H1 (cell line): ENCODE measurements around the gene EMP2. TPM values are rescaled to one million over a fixed set of nuclear protein-coding genes. Genes with fewer than 3 reads are reported as not detected.

Experiments used
- CTCF ChIA-PET: fragments of 300-600 bp; sonication (Branson Sonifier 250); formaldehyde crosslinking; loops from one replicate; lab custom pipeline; 2021; ENCODE audit not compliant: partially characterized antibody; lab: Charles Lee
- POLR2A ChIA-PET: fragments of 300-600 bp; sonication (Branson Sonifier 250); formaldehyde crosslinking; loops from one replicate; lab custom pipeline; 2021; ENCODE audit warnings: inconsistent platforms; ENCODE audit not compliant: partially characterized antibody; lab: Charles Lee
- DNase-seq, 2 experiments: peaks; one replicate each; pipeline versions ENCODE4 v3.0.0 to v3.0.0-alpha.2; 2010 to 2022; ENCODE audit warnings: low spot score in 2 of 2, low read depth in 1 of 2, mixed read lengths in 1 of 2
- FAIRE-seq: peaks from 2 replicates; lab custom pipeline; 2011; peaks lifted over from hg19 to GRCh38; lab: Jason Lieb, UNC
- H2AFZ ChIP-seq: 2 replicates; pipeline ENCODE4 v1.8.1; 2012; ENCODE audit warnings: low read length, inconsistent platforms
- H2AK5ac ChIP-seq: 2 replicates; pipeline ENCODE4 v1.6.1; 2013; ENCODE audit warnings: low read depth, low read length
- H2BK120ac ChIP-seq: replicated peaks from 2 replicates; pipeline ENCODE3; 2013; ENCODE audit warnings: low read depth, low read length, inconsistent platforms
- H2BK12ac ChIP-seq: 2 replicates; pipeline ENCODE4 v1.6.1; 2013; ENCODE audit warnings: low read depth, low read length
- H2BK15ac ChIP-seq: 2 replicates; pipeline ENCODE4 v1.6.1; 2013; ENCODE audit warnings: low read length
- H2BK20ac ChIP-seq: 2 replicates; pipeline ENCODE4 v1.6.1; 2013; ENCODE audit warnings: low read length
- H2BK5ac ChIP-seq: 2 replicates; pipeline ENCODE4 v1.6.1; 2013; ENCODE audit warnings: low read depth, low read length
- H3K14ac ChIP-seq: 2 replicates; pipeline ENCODE4 v1.6.1; 2013; ENCODE audit warnings: inconsistent platforms; ENCODE audit not compliant: insufficient read length
- H3K18ac ChIP-seq: 2 replicates; pipeline ENCODE4 v1.6.1; 2013; ENCODE audit warnings: low read length; ENCODE audit errors: extremely low read depth
- H3K23ac ChIP-seq: 2 replicates; pipeline ENCODE4 v1.6.1; 2013; ENCODE audit warnings: inconsistent platforms; ENCODE audit not compliant: insufficient read length
- H3K23me2 ChIP-seq: 2 replicates; pipeline ENCODE4 v1.6.1; 2013; ENCODE audit warnings: low read depth, low read length
- H3K27ac ChIP-seq: 2 replicates; pipeline ENCODE4 v1.6.1; 2011; ENCODE audit warnings: low read depth, low read length, inconsistent platforms
- H3K27me3 ChIP-seq, 4 experiments: replicated peaks in 1 of 4; 1 replicate in 1 of 4; 2 replicates in 3 of 4; pipeline versions ENCODE4 v1.6.1 to v1.8.1; 2011 to 2013; ENCODE audit warnings: low read length in 3 of 4, mild to moderate bottlenecking in 3 of 4, inconsistent platforms in 2 of 4, mixed read lengths in 2 of 4, moderate library complexity in 1 of 4; ENCODE audit not compliant: control insufficient read depth in 3 of 4, insufficient read depth in 3 of 4; ENCODE audit errors: extremely low read depth in 1 of 4
- H3K36me3 ChIP-seq, 4 experiments: 2 replicates each; pipeline versions ENCODE4 v1.6.1 to v1.8.1; 2011 to 2013; ENCODE audit warnings: mild to moderate bottlenecking in 4 of 4, low read length in 3 of 4, moderate library complexity in 2 of 4, control low read depth in 1 of 4, inconsistent platforms in 1 of 4; ENCODE audit not compliant: insufficient read depth in 4 of 4, control insufficient read depth in 2 of 4
- H3K4ac ChIP-seq: replicated peaks from 2 replicates; pipeline ENCODE3; 2013; ENCODE audit warnings: low read length, low read depth, mixed read lengths, inconsistent platforms; ENCODE audit not compliant: insufficient read length
- H3K4me1 ChIP-seq, 4 experiments: replicated peaks in 1 of 4; 1 replicate in 1 of 4; 2 replicates in 3 of 4; pipeline versions ENCODE4 v1.6.1 to v1.8.1; 2011 to 2013; ENCODE audit warnings: low read length in 3 of 4, inconsistent platforms in 2 of 4, mixed read lengths in 1 of 4; ENCODE audit not compliant: insufficient read depth in 4 of 4, control insufficient read depth in 3 of 4
- H3K4me2 ChIP-seq, 2 experiments: 2 replicates each; pipeline versions ENCODE4 v1.6.1 to v1.8.1; 2011 to 2013; ENCODE audit warnings: low read depth in 2 of 2, low read length in 2 of 2, control low read depth in 1 of 2, inconsistent platforms in 1 of 2, mild to moderate bottlenecking in 1 of 2; ENCODE audit not compliant: insufficient read depth in 1 of 2
- H3K4me3 ChIP-seq, 4 experiments: fragments of 200-600, 300-600 bp in 1 of 4; sonication (generic), shearing (Covaris generic), sonication (Bioruptor Twin) in 1 of 4; 2 replicates each; pipeline versions ENCODE4 v1.5.1 to v1.8.1; 2011 to 2016; ENCODE audit warnings: low read length in 4 of 4, low read depth in 3 of 4, control low read depth in 2 of 4, inconsistent platforms in 2 of 4, mild to moderate bottlenecking in 2 of 4, mixed read lengths in 1 of 4, moderate library complexity in 1 of 4; ENCODE audit not compliant: insufficient read depth in 2 of 4; ENCODE audit errors: extremely low read depth in 1 of 4
- H3K56ac ChIP-seq: replicated peaks from 2 replicates; pipeline ENCODE3; 2013; ENCODE audit warnings: low read depth, mild to moderate bottlenecking, mixed read lengths, low read length, inconsistent platforms; ENCODE audit not compliant: insufficient read length
- H3K79me1 ChIP-seq: 2 replicates; pipeline ENCODE4 v1.6.1; 2013; ENCODE audit warnings: low read depth, low read length, control low read depth
- H3K79me2 ChIP-seq, 2 experiments: 2 replicates each; pipeline versions ENCODE4 v1.6.1 to v1.8.1; 2012 to 2013; ENCODE audit warnings: low read length in 2 of 2, mild to moderate bottlenecking in 2 of 2, inconsistent platforms in 1 of 2; ENCODE audit not compliant: insufficient read depth in 2 of 2, control insufficient read depth in 1 of 2
- H3K9ac ChIP-seq, 4 experiments: replicated peaks in 1 of 4; 1 replicate in 1 of 4; 2 replicates in 3 of 4; pipeline versions ENCODE4 v1.6.1 to v1.8.1; 2011 to 2013; ENCODE audit warnings: low read depth in 3 of 4, low read length in 3 of 4, control low read depth in 2 of 4, mild to moderate bottlenecking in 2 of 4, moderate library complexity in 2 of 4, inconsistent platforms in 1 of 4; ENCODE audit errors: extremely low read depth in 1 of 4
- H3K9me3 ChIP-seq, 2 experiments: 2 replicates each; pipeline versions ENCODE4 v1.6.1 to v1.8.1; 2012 to 2013; ENCODE audit warnings: mild to moderate bottlenecking in 2 of 2, moderate library complexity in 2 of 2, control low read depth in 1 of 2, inconsistent platforms in 1 of 2, low read depth in 1 of 2, low read length in 1 of 2, mixed read lengths in 1 of 2; ENCODE audit not compliant: insufficient read depth in 2 of 2
- H4K20me1 ChIP-seq, 2 experiments: replicated peaks in 1 of 2; 2 replicates each; pipeline versions ENCODE3 to v1.8.1; 2011 to 2013; ENCODE audit warnings: inconsistent platforms in 2 of 2, low read length in 2 of 2, mild to moderate bottlenecking in 1 of 2; ENCODE audit not compliant: insufficient read depth in 2 of 2, control insufficient read depth in 1 of 2
- H4K5ac ChIP-seq: 2 replicates; pipeline ENCODE4 v1.6.1; 2013; ENCODE audit warnings: low read length, low read depth, mixed read lengths, inconsistent platforms; ENCODE audit not compliant: insufficient read length
- H4K8ac ChIP-seq: 2 replicates; pipeline ENCODE4 v1.8.0; 2013; ENCODE audit warnings: mild to moderate bottlenecking, moderate library complexity, low read length, inconsistent platforms; ENCODE audit not compliant: insufficient read depth; ENCODE audit errors: extremely low read depth
- H4K91ac ChIP-seq: replicated peaks from 2 replicates; pipeline ENCODE3; 2013; ENCODE audit warnings: low read length, mixed read lengths, inconsistent platforms; ENCODE audit not compliant: insufficient read length
- BACH1 ChIP-seq: IDR thresholded peaks from 2 replicates; pipeline ENCODE4 v1.6.1; 2012; ENCODE audit warnings: low read length, improper control_type of control experiment
- EP300 ChIP-seq, 2 experiments: IDR thresholded peaks; 1 replicate in 1 of 2; 2 replicates in 1 of 2; pipeline ENCODE4 v1.6.1; 2011 to 2012; ENCODE audit warnings: low read depth in 2 of 2, low read length in 2 of 2, mild to moderate bottlenecking in 2 of 2, borderline replicate concordance in 1 of 2, inconsistent platforms in 1 of 2, moderate library complexity in 1 of 2
- FOSL1 ChIP-seq: IDR thresholded peaks from 2 replicates; pipeline ENCODE4 v1.6.1; 2011; ENCODE audit warnings: mild to moderate bottlenecking, low read depth, low read length, moderate library complexity; ENCODE audit not compliant: insufficient read depth
- HDAC2 ChIP-seq, 2 experiments: fragments of 300-600 bp in 1 of 2; sonication (generic) in 1 of 2; IDR thresholded peaks; 2 replicates each; pipeline ENCODE4 v1.6.1; 2011 to 2012; ENCODE audit warnings: low read depth in 2 of 2, low read length in 2 of 2, mild to moderate bottlenecking in 2 of 2, moderate library complexity in 2 of 2, borderline replicate concordance in 1 of 2, inconsistent platforms in 1 of 2
- POLR2A ChIP-seq, 2 experiments: IDR thresholded peaks; 1 replicate in 1 of 2; 2 replicates in 1 of 2; pipeline ENCODE4 v1.6.1; 2011; ENCODE audit warnings: low read depth in 2 of 2, low read length in 2 of 2, mild to moderate bottlenecking in 2 of 2; ENCODE audit errors: control extremely low read depth in 1 of 2
- POU5F1 ChIP-seq: IDR thresholded peaks from 2 replicates; pipeline ENCODE4 v1.6.1; 2011; ENCODE audit warnings: low read depth, mild to moderate bottlenecking, low read length, moderate library complexity
- RAD21 ChIP-seq, 2 experiments: IDR thresholded peaks in 1 of 2; conservative IDR thresholded peaks in 1 of 2; 2 replicates each; pipeline ENCODE4 v1.6.1; 2011; ENCODE audit warnings: low read depth in 2 of 2, low read length in 2 of 2, improper control_type of control experiment in 1 of 2, inconsistent platforms in 1 of 2, mild to moderate bottlenecking in 1 of 2, moderate library complexity in 1 of 2
- RFX5 ChIP-seq: IDR thresholded peaks from 2 replicates; pipeline ENCODE4 v1.6.1; 2011; ENCODE audit warnings: low read depth, low read length, improper control_type of control experiment, borderline replicate concordance
- WGBS, 2 experiments: shearing (Covaris generic) in 1 of 2; methylation state at CpG; one replicate each; pipeline versions ENCODE4 v1.1.6 to v1.1.7; 2013 to 2015; ENCODE audit warnings: low lambda C conversion rate in 2 of 2, mixed read lengths in 2 of 2, inconsistent platforms in 1 of 2, low coverage in 1 of 2, missing lambda C conversion rate in 1 of 2; ENCODE audit not compliant: insufficient replicate concordance in 2 of 2, insufficient coverage in 1 of 2, insufficient read length in 1 of 2; ENCODE audit errors: extremely low coverage in 1 of 2, missing lambda C conversion rate in 1 of 2; 5-methylcytosine and 5-hydroxymethylcytosine counted together
- polyA plus RNA-seq, 7 experiments: library from polyadenylated mRNA; depleted of rRNA in 3 of 7; stranded (reverse) in 5 of 7; unstranded in 2 of 7; fragments of >200 nt in 5 of 7; fragments of 200-250 nt in 2 of 7; gene quantifications; 1 replicate in 5 of 7; 2 replicates in 1 of 7; 4 replicates in 1 of 7; pipeline versions ENCODE4 v1.2.1 to v1.2.3, GENCODE V29; 2011 to 2013; ENCODE audit warnings: missing spikeins in 2 of 7, mixed read lengths in 2 of 7
- total RNA-seq: library from RNA; stranded (reverse); fragmentation: NEBNext Ultra II Directional; extraction: Animal tissue kit (Norgen Biotek cat#: 25700); gene quantifications from 2 replicates; pipeline ENCODE4 v1.2.1, GENCODE V29; 2021
- TF ChIP-seq, protein P1 (sequence below): IDR thresholded peaks from 2 replicates; pipeline ENCODE4 v1.6.1; 2011; ENCODE audit warnings: low read length, improper control_type of control experiment

The EMP2 gene
- total and polyA plus RNA-seq, 2 of the 8 experiments (the other 6 are each of a cell fraction or from before 2014, with no cell fraction given), result 22.6 to 23.3 TPM

DNA sequence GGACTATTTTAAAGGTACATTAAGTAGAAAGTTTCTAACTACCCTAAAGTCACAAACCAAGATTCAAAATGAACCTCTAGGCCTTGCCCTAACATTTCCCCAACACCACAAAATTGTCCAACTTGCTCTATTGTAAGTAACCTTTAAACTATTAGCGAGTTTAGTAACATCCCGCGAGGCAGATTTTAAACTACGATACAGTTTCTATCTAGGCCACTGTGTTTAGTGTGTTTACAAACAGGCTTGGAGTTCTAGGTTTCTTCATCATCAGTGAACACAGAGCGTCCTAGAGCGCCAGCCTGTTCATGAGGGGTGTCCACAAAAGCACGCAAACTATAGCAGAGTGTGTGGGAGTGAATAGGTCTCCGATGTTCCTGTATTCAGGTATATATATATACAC, 51.8 kb downstream of the EMP2 start:
- FAIRE-seq (no peak), DNase-seq (no peak)
- no peaks in the 10 kb centered on the region; a peak in 1 of 8 replicates for H3K36me3 ChIP-seq
- no peak overlapping the region for H3K9ac ChIP-seq
- no peak overlapping the region for H4K5ac ChIP-seq
- no peak overlapping the region for H2BK20ac ChIP-seq
- no peak overlapping the region for H3K56ac ChIP-seq
- H3K23ac ChIP-seq, result no peak overlapping the region
- no peaks in the 10 kb centered on the region for H3K23me2 ChIP-seq
- H3K4ac ChIP-seq, result no peak overlapping the region
- no peaks in the 10 kb centered on the region for H3K79me1 ChIP-seq
- no peak overlapping the region for H3K14ac ChIP-seq
- H2BK5ac ChIP-seq, result no peak overlapping the region
- no peaks in the 10 kb centered on the region for H4K20me1 ChIP-seq
- no peak overlapping the region for H2AFZ ChIP-seq
- no peak overlapping the region for H2AK5ac ChIP-seq
- no peak overlapping the region for H2BK120ac ChIP-seq
- CTCF ChIA-PET, result no interaction called here
- H3K4me1 ChIP-seq, result no peaks in the 10 kb centered on the region
- no peak overlapping the region for H4K91ac ChIP-seq
- H3K9me3 ChIP-seq, result no peaks in the 10 kb centered on the region
- H3K18ac ChIP-seq, result no peak overlapping the region
- no peak overlapping the region for H2BK12ac ChIP-seq
- no peak overlapping the region for H3K4me2 ChIP-seq
- H2BK15ac ChIP-seq, result no peak overlapping the region
- no peaks in the 10 kb centered on the region for H3K27me3 ChIP-seq
- no peak overlapping the region for H3K4me3 ChIP-seq
- H3K79me2 ChIP-seq, result no peaks in the 10 kb centered on the region
- WGBS, 2 experiments, result 92% methylated on average over 8 of the region's 8 CpGs; no CpG with 5 or more reads in 1 of the 2 experiments
- no peak overlapping the region for H3K27ac ChIP-seq
- POLR2A ChIA-PET, result no interaction called here
- no peak overlapping the region for H4K8ac ChIP-seq
- TF ChIP-seq FOSL1, result no peak
- TF ChIP-seq RAD21 (IDR thresholded peaks at IDR 0.05 in 1 of 2, conservative IDR thresholded peaks at IDR 0.05 in 1 of 2; ENCODE audit: low read depth in 2 of 2, low read length in 2 of 2), result no peak
- TF ChIP-seq, protein P1, sequence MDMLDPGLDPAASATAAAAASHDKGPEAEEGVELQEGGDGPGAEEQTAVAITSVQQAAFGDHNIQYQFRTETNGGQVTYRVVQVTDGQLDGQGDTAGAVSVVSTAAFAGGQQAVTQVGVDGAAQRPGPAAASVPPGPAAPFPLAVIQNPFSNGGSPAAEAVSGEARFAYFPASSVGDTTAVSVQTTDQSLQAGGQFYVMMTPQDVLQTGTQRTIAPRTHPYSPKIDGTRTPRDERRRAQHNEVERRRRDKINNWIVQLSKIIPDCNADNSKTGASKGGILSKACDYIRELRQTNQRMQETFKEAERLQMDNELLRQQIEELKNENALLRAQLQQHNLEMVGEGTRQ, result no peak
- no peak for TF ChIP-seq POU5F1
- TF ChIP-seq RFX5, result no peak
- TF ChIP-seq EP300 (IDR thresholded peaks at IDR 0.05; ENCODE audit: borderline replicate concordance in 1 of 2, low read depth in 2 of 2, low read length in 2 of 2), result no peak
- no peak for TF ChIP-seq POLR2A (IDR thresholded peaks at IDR 0.05; ENCODE audit: control extremely low read depth in 1 of 2, low read depth in 2 of 2, low read length in 2 of 2)
- no peak for TF ChIP-seq BACH1
- no peak for TF ChIP-seq HDAC2 (IDR thresholded peaks at IDR 0.05; ENCODE audit: borderline replicate concordance in 1 of 2, low read depth in 2 of 2, low read length in 2 of 2)
